Cerebellar cortex (tissue), 1 donor: Measurements from ENCODE around the gene CHCHD6.

ENCODE experiments used
- DNase-seq: peaks from one replicate; pipeline ENCODE4 v3.0.0-alpha.2; 2015; ENCODE audit warnings: low spot score

Gene CHCHD6

GRCh38 chr3:126939733-126940132 is 235.7 kb downstream of the CHCHD6 start:
- DNase-seq, result no peak

GRCh38 chr3:126941721-126942270 is 237.8 kb downstream of the CHCHD6 start:
- no peak for DNase-seq

- no peak for DNase-seq
Observed at GRCh38 chr3:126944089-126944965, 240.3 kb downstream of the CHCHD6 start.

- DNase-seq, result no peak
Observed at GRCh38 chr3:126945171-126945721, 241.2 kb downstream of the CHCHD6 start.

GRCh38 chr3:126945891-126946290 is 241.9 kb downstream of the CHCHD6 start:
- DNase-seq, result no peak

GRCh38 chr3:126946405-126946804 is 242.4 kb downstream of the CHCHD6 start:
- DNase-seq, result no peak

GRCh38 chr3:126947429-126947828 is 243.4 kb downstream of the CHCHD6 start:
- DNase-seq, result no peak

- DNase-seq, result peak; percentile 61
Observed at GRCh38 chr3:126948980-126949535, 245.0 kb downstream of the CHCHD6 start.

GRCh38 chr3:126951561-126951960 is 247.5 kb downstream of the CHCHD6 start:
- DNase-seq, result no peak

GRCh38 chr3:126952261-126952982 is 248.4 kb downstream of the CHCHD6 start:
- no peak for DNase-seq

- DNase-seq, result no peak
Observed at GRCh38 chr3:126952983-126953660, 249.1 kb downstream of the CHCHD6 start.

- DNase-seq, result no peak
Observed at GRCh38 chr3:126954141-126954842, 250.3 kb downstream of the CHCHD6 start.

GRCh38 chr3:126955004-126955790 is 251.2 kb downstream of the CHCHD6 start:
- DNase-seq, result no peak

GRCh38 chr3:126956361-126956760 is 252.3 kb downstream of the CHCHD6 start:
- no peak for DNase-seq

GRCh38 chr3:126956866-126957650 is 253.0 kb downstream of the CHCHD6 start:
- no peak for DNase-seq

- DNase-seq, result no peak
Observed at GRCh38 chr3:126957776-126958637, 254.0 kb downstream of the CHCHD6 start.

- no peak for DNase-seq
Observed at GRCh38 chr3:126958638-126959085, 254.6 kb downstream of the CHCHD6 start.
